ENCODE measurements around the gene MTUS2.

Gene MTUS2

GRCh38 chr13:29059800-29060199 is 239.7 kb downstream of the MTUS2 start:
- H3K4me3 ChIP-seq (ENCODE audit: low read depth, low read length) = no peak overlapping the region
- no peak for TF ChIP-seq CTCF (IDR thresholded peaks at IDR 0.05; ENCODE audit: borderline replicate concordance, insufficient read depth, low read depth, low read length)

- no peak for TF ChIP-seq CTCF (IDR thresholded peaks at IDR 0.05; ENCODE audit: borderline replicate concordance, insufficient read depth, low read depth, low read length)
Measured at GRCh38 chr13:29065142-29065541, 245.0 kb downstream of the MTUS2 start.

DNA sequence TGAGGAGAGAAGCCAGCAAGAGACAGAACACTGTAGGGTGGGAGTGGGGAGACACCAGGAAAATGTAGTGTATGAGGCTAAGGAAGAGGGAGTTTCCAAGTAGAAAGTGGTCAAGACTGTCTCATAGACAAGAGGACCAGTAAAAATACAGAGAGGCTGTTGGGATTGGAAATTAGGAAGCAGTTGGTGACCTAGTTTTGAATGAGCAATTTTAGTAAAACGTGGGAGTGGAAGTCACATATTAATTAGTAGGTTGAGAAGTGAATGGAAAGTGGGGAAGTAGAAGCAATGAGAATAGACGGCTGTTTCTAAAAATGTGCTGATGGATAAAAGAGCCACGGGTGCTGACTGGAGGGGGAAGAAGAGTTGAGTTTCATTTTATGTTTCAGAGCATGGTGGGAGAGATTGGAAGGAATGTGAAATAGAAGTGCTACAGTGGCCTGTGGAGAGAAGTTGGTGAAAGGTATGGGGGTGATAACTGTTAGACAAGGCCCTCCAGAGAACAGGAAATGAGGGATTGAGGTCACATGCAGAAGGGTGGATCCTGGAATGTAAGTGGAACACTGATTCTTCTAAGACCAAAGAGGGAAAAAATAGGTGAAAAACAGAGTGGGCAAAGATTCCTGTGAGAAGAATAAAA is 247.3 kb downstream of the MTUS2 start:
- no peak overlapping the region for H3K4me3 ChIP-seq (ENCODE audit: low read depth, low read length)
- TF ChIP-seq CTCF (IDR thresholded peaks at IDR 0.05; ENCODE audit: borderline replicate concordance, insufficient read depth, low read depth, low read length) = no peak

More at GRCh38 chr13:29065142-29065541, 245.0 kb downstream of the MTUS2 start:
- no peak overlapping the region for H3K4me3 ChIP-seq (ENCODE audit: low read depth, low read length)

DNA sequence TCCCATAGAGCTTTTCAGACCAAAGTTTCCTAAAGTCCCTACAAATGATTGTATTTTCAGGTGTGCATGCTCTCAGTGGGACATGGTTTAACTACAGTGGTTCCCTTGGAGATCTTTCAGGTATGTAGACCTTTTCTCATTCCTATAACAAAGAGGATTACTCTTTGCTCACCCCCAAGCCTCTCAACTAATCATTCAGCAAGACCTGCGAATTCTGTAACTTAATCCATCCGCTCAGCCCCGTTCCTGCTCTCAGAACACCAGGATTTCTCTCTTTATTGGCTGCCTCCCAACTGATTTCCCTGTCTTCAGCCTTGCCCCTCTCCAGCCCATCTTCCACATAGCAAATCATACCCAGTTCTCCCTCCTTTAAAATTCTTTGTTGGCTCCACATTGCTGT is 253.6 kb downstream of the MTUS2 start:
- no peak overlapping the region for H3K4me3 ChIP-seq (ENCODE audit: low read depth, low read length)
- TF ChIP-seq CTCF (IDR thresholded peaks at IDR 0.05; ENCODE audit: borderline replicate concordance, insufficient read depth, low read depth, low read length) = no peak

GRCh38 chr13:29077051-29077813 is 257.1 kb downstream of the MTUS2 start:
- TF ChIP-seq CTCF (IDR thresholded peaks at IDR 0.05; ENCODE audit: borderline replicate concordance, insufficient read depth, low read depth, low read length) = no peak
- H3K4me3 ChIP-seq (ENCODE audit: low read depth, low read length) = no peak overlapping the region

- H3K4me3 ChIP-seq (ENCODE audit: low read depth, low read length) = no peak overlapping the region
- peak; percentile 55; the same call in 1 of the 2 replicates for TF ChIP-seq CTCF (IDR thresholded peaks at IDR 0.05; ENCODE audit: borderline replicate concordance, insufficient read depth, low read depth, low read length)
Measured at GRCh38 chr13:29081036-29081435, 260.9 kb downstream of the MTUS2 start.
